Fibroblast of lung (primary cell): ENCODE measurements around the gene PDGFA. TPM values are rescaled to one million over a fixed set of nuclear protein-coding genes. Genes with fewer than 3 reads are reported as not detected.

ENCODE experiments used
- DNase-seq, 2 donors: peaks; one replicate each; pipeline versions ENCODE4 v3.0.0 to v3.0.0-alpha.2; 2010; ENCODE audit warnings: low read depth in 2 of 2
- H2AFZ ChIP-seq: 2 replicates; pipeline ENCODE4 v1.5.1; 2012; ENCODE audit warnings: low read length, control low read depth, inconsistent platforms
- H3K27ac ChIP-seq: 2 replicates; pipeline ENCODE4 v1.5.1; 2011; ENCODE audit warnings: low read length, control low read depth; ENCODE audit not compliant: insufficient read depth
- H3K27me3 ChIP-seq: 2 replicates; pipeline ENCODE4 v1.5.1; 2011; ENCODE audit warnings: mild to moderate bottlenecking, low read length; ENCODE audit not compliant: control insufficient read depth, insufficient read depth
- H3K36me3 ChIP-seq: 2 replicates; pipeline ENCODE4 v1.5.1; 2011; ENCODE audit warnings: low read length; ENCODE audit not compliant: control insufficient read depth, insufficient read depth
- H3K4me1 ChIP-seq: 2 replicates; pipeline ENCODE4 v1.5.1; 2011; ENCODE audit warnings: low read length; ENCODE audit not compliant: control insufficient read depth, insufficient read depth; ENCODE audit errors: extremely low read depth
- H3K4me2 ChIP-seq: 2 replicates; pipeline ENCODE4 v1.5.1; 2011; ENCODE audit warnings: low read length, control low read depth; ENCODE audit not compliant: insufficient read depth; ENCODE audit errors: extremely low read depth
- H3K4me3 ChIP-seq, 4 experiments: fragments of 200-600 bp in 1 of 4; sonication (generic) in 1 of 4; replicated peaks in 1 of 4; 2 replicates each; pipeline ENCODE4 v1.5.1; 2011 to 2016; ENCODE audit warnings: low read length in 4 of 4, low read depth in 3 of 4, mild to moderate bottlenecking in 3 of 4, control low read depth in 2 of 4, inconsistent platforms in 1 of 4, mixed read lengths in 1 of 4; ENCODE audit not compliant: insufficient read depth in 1 of 4; ENCODE audit errors: control extremely low read depth in 1 of 4
- H3K79me2 ChIP-seq: 2 replicates; pipeline ENCODE4 v1.5.1; 2012; ENCODE audit warnings: mild to moderate bottlenecking, low read length, inconsistent platforms; ENCODE audit not compliant: control insufficient read depth, insufficient read depth
- H3K9ac ChIP-seq: 2 replicates; pipeline ENCODE4 v1.5.1; 2011; ENCODE audit warnings: mild to moderate bottlenecking, low read length, control low read depth; ENCODE audit not compliant: insufficient read depth
- H3K9me3 ChIP-seq: 2 replicates; pipeline ENCODE4 v1.5.1; 2012; ENCODE audit warnings: low read depth, low read length; ENCODE audit not compliant: control insufficient read depth, insufficient read depth
- H4K20me1 ChIP-seq: 2 replicates; pipeline ENCODE4 v1.5.1; 2011; ENCODE audit warnings: low read length; ENCODE audit not compliant: control insufficient read depth, insufficient read depth; ENCODE audit errors: extremely low read depth
- CTCF ChIP-seq, 2 donors: IDR thresholded peaks in 1 of 2; conservative IDR thresholded peaks in 1 of 2; 1 replicate in 1 of 2; 2 replicates in 1 of 2; pipeline ENCODE4 v1.5.1; 2011 to 2012; ENCODE audit warnings: low read length in 2 of 2, control low read depth in 1 of 2, inconsistent platforms in 1 of 2, low read depth in 1 of 2, mild to moderate bottlenecking in 1 of 2
- EZH2 ChIP-seq: IDR thresholded peaks from 2 replicates; pipeline ENCODE4 v1.5.1; 2012; ENCODE audit warnings: low read length, control low read depth, mild to moderate bottlenecking; ENCODE audit errors: missing control alignments
- polyA plus RNA-seq, 2 donors: library from polyadenylated mRNA; depleted of rRNA in 1 of 2; stranded (reverse) in 1 of 2; unstranded in 1 of 2; fragments of >200 nt; gene quantifications; 2 replicates each; pipeline ENCODE4 v1.2.1, GENCODE V29; 2011 to 2012; ENCODE audit warnings: missing spikeins in 1 of 2
- total RNA-seq: library from RNA; depleted of rRNA; stranded (reverse); fragments of >200 nt; gene quantifications from 2 replicates; pipeline ENCODE4 v1.2.1, GENCODE V29; 2014

Gene PDGFA
- total and polyA plus RNA-seq, 2 donors (not counting 1 experiment from before 2014, with no cell fraction given): 13.5 to 16.9 TPM

DNA sequence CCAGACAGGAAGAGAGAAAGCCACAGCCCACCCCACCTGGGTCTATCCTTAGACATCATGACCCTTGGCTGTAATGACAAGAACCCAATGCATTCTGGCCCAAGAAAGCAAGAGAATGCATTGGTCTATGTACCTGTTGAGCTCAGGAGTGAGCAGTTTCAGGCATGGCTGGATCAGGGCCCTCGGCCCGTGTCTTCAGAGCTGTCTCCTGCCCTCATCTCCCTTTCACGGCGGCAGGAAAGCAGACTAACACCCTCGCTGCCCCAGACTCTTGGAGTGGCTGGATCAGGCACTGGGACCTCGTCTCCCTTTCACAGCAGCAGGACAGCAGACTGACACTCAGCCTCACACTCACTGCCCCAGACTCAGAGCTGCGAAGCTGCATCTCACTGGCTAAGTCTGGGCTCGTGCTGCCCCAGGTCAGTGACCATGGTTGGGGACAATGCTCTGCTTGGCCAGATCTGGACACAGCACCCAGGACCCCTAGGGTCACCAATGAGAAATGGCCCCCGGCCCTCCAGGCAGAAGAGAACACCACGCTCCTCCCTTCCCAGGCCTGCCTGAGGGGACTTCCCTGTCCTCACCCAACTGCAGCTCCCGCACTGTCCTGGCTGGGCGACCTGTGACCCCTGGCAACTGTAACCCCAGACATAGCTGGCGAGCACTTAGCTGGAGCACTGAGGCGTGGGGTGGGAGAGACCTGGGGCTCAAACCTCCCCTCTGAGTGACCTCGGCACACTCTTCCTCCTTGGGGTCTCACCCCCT is 12.9 kb upstream of the PDGFA start:
- TF ChIP-seq EZH2: no peak
- TF ChIP-seq CTCF (conservative IDR thresholded peaks at IDR 0.05 in 1 of 2, IDR thresholded peaks at IDR 0.05 in 1 of 2; ENCODE audit: low read depth in 1 of 2, low read length in 2 of 2): no peak
- Histone ChIP-seq H3K9me3 (no peaks in the 10 kb centered on the region), H3K36me3 (no peaks in the 10 kb centered on the region), H3K27ac (no peak overlapping the region), H3K9ac (no peak overlapping the region), H3K27me3 (peaks cover 7% of the 10 kb centered on the region), H3K4me3 (no peak overlapping the region), H3K79me2 (no peaks in the 10 kb centered on the region), H2AFZ (no peak overlapping the region), H4K20me1 (no peaks in the 10 kb centered on the region), H3K4me2 (no peak overlapping the region), H3K4me1 (peaks cover under 1% of the 10 kb centered on the region)
- DNase-seq: no peak

DNA sequence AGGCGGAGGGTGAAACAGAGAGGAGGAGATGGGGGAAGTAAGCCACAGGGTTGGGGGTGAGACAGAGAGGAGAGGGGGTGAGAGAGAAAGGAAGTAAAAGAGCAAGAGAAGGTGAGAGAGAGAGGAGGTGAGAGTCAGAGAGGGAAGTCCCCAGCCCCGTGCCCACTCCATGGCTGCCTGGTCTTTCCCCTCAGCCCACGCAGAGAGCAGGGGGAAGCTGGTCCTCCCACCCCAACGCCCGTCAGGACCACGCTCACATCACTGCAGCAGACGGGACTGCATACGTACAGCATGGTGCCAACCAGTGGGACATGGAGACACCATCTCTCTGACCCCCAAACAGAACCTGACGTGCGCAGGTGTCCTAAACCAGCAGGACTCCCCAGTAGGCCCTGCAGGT is 12.1 kb upstream of the PDGFA start:
- Histone ChIP-seq H2AFZ (no peak overlapping the region), H3K27ac (no peak overlapping the region)
- TF ChIP-seq CTCF (conservative IDR thresholded peaks at IDR 0.05 in 1 of 2, IDR thresholded peaks at IDR 0.05 in 1 of 2; ENCODE audit: low read depth in 1 of 2, low read length in 2 of 2) (no peak), EZH2 (no peak)

DNA sequence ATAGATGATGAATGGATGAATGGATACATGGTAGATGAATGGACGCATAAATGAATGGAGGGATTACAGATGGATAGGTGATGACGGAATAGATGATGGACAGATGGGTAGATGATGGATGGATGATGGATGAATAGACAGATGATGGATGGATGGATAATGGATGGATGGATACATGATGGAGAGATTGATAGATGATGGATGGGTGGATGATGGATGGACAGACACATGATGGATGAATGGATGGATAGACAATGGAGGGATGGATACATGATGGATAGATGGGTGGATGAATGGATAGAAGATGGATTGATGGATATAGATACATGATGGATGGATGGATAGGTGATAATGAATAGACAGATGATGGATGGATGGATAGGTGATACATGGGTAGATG is 8.8 kb upstream of the PDGFA start:
- TF ChIP-seq EZH2: no peak
- TF ChIP-seq CTCF (conservative IDR thresholded peaks at IDR 0.05 in 1 of 2, IDR thresholded peaks at IDR 0.05 in 1 of 2; ENCODE audit: low read depth in 1 of 2, low read length in 2 of 2): no peak
- H3K4me1 ChIP-seq: no peaks in the 10 kb centered on the region
- no peak overlapping the region for H3K4me3 ChIP-seq
- H3K9me3 ChIP-seq: no peaks in the 10 kb centered on the region
- no peak for DNase-seq
- H3K36me3 ChIP-seq: no peaks in the 10 kb centered on the region
- H4K20me1 ChIP-seq: no peaks in the 10 kb centered on the region
- H3K27me3 ChIP-seq: peaks cover 12% of the 10 kb centered on the region
- H3K27ac ChIP-seq: no peak overlapping the region
- H2AFZ ChIP-seq: no peak overlapping the region
- no peaks in the 10 kb centered on the region for H3K79me2 ChIP-seq
- H3K4me2 ChIP-seq: no peak overlapping the region
- H3K9ac ChIP-seq: no peak overlapping the region

More for the DNA sequence above, 12.1 kb upstream of the PDGFA start:
- no peaks in the 10 kb centered on the region for H3K9me3 ChIP-seq
- no peak overlapping the region for H3K4me2 ChIP-seq
- H3K36me3 ChIP-seq: no peaks in the 10 kb centered on the region
- no peak overlapping the region for H3K9ac ChIP-seq
- DNase-seq: no peak
- H3K79me2 ChIP-seq: no peaks in the 10 kb centered on the region
- H3K4me1 ChIP-seq: no peaks in the 10 kb centered on the region
- H3K27me3 ChIP-seq: peaks cover 7% of the 10 kb centered on the region
- H4K20me1 ChIP-seq: no peaks in the 10 kb centered on the region
- no peak overlapping the region for H3K4me3 ChIP-seq
